Measurements from ENCODE around the gene FLT1.

Gene FLT1

DNA sequence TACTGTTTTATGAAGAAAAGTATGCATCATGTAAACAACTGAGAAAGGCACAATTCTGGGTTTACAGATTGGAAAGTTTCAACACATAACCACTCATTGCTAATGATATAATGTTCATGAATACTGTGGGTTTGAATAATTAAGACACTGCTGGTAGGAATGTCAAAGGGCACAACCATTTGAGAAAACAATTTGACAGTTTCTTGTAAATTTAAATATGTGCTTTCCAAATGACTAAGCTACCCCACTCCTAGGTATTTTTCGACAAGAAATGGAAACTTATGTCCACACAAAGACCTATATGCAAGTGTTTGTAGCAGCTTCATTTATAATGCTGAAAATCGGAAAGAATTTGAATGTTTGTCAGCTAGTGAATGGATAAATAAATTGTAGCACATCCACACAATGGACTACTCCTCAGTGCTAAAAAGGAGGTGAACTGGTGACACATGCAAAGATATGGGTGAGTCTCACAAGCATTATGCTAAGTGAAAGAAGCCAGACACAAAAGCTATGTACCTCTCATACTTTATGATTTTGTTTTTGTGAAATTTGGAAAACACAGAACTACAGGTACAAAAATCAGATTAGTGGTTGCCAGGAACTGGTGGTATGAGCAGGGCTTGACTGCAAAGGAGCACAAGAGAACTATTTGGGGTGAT is 44.8 kb upstream of the FLT1 start:
- TF ChIP-seq, protein P1, sequence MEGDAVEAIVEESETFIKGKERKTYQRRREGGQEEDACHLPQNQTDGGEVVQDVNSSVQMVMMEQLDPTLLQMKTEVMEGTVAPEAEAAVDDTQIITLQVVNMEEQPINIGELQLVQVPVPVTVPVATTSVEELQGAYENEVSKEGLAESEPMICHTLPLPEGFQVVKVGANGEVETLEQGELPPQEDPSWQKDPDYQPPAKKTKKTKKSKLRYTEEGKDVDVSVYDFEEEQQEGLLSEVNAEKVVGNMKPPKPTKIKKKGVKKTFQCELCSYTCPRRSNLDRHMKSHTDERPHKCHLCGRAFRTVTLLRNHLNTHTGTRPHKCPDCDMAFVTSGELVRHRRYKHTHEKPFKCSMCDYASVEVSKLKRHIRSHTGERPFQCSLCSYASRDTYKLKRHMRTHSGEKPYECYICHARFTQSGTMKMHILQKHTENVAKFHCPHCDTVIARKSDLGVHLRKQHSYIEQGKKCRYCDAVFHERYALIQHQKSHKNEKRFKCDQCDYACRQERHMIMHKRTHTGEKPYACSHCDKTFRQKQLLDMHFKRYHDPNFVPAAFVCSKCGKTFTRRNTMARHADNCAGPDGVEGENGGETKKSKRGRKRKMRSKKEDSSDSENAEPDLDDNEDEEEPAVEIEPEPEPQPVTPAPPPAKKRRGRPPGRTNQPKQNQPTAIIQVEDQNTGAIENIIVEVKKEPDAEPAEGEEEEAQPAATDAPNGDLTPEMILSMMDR (IDR thresholded peaks at IDR 0.05; ENCODE audit: low read depth, low read length), result no peak
- H3K4me3 ChIP-seq (replicated peaks in 1 of 2; ENCODE audit: low read depth in 2 of 2, low read length in 2 of 2), result no peak overlapping the region
- no peak for DNase-seq (ENCODE audit: low read depth in 2 of 2)

DNA sequence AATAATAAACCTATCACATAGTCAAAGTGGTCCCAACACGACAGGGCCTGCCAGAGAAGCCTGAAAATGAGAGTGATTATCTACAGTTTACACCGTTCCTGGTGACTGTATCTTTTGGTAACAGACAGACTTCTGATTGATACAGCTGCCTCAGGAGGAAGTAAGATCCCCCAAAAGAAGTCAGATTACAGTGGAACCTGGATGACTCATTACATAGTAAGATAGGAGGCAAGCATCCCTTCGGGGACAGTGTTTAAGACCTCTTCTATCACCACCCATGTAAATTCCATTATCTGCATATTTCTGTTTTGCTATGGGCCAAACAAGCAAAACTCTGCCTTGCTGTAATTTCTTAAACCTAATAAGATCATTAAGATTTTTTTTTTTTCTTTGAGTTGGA is 44.0 kb upstream of the FLT1 start:
- TF ChIP-seq, protein P1 (IDR thresholded peaks at IDR 0.05; ENCODE audit: low read depth, low read length), result no peak
- DNase-seq (ENCODE audit: low read depth in 2 of 2), result no peak
- H3K4me3 ChIP-seq (replicated peaks in 1 of 2; ENCODE audit: low read depth in 2 of 2, low read length in 2 of 2), result no peak overlapping the region

DNA sequence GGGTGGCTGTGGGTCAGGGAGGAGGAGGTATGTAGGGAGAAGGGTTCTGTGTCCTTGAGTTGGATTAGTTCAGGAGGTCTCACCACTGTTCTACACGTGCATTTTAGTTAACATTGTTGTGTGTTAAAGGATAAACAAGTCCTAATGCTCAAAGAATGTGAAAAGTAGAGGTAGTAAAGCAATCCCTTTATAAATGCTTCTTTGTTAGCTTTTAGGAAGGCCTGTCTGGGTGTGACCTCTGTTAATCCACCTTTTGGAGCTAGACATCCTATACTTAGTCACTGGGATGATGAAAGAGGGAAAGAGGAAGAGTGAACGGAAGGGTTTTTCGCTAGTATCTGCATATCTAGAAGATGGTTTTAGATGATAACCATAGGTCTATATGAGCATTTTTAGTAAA is 42.2 kb upstream of the FLT1 start:
- TF ChIP-seq, protein P1 (IDR thresholded peaks at IDR 0.05; ENCODE audit: low read depth, low read length), result no peak
- H3K4me3 ChIP-seq (replicated peaks in 1 of 2; ENCODE audit: low read depth in 2 of 2, low read length in 2 of 2), result no peak overlapping the region
- DNase-seq (ENCODE audit: low read depth in 2 of 2), result no peak

DNA sequence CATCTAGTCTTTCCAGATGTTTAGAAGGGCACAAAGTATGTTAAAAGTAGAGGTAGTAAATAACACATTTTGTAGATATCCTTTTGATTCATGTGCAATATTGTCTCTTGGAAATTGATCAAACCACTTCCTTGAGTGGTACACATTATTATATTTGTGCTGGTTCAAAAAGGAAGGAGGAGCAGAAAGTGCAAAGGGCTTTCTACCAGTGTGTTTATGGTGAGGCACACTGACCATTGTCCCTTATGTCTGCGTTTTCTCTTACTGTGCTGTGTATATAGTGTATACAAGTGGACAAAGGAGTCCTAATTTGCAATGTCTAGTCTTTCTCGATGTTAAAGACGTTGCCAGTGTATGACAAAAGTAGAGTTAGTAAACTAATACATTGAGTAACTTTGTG is 41.4 kb upstream of the FLT1 start:
- TF ChIP-seq, protein P1 (IDR thresholded peaks at IDR 0.05; ENCODE audit: low read depth, low read length), result no peak
- DNase-seq (ENCODE audit: low read depth in 2 of 2), result no peak

DNA sequence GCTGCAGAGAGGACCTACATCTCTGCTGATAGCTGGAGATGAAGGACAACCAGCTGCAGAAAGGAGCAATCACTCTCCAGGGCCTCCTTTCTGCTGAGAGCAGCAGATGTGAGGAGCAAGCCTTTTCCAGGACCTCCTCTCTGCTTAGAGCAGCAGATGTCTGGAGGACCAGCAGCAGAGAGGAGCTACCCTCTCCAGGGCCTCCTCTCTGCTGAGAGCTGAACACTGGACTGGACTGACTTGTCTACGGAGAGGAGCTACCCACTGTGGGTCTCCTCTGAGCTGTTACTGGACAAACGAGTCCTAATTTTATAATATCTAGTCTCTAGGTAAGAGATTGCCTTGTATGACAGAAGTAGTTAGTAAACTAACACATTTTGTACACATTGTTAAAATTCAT is 40.8 kb upstream of the FLT1 start:
- TF ChIP-seq, protein P1 (IDR thresholded peaks at IDR 0.05; ENCODE audit: low read depth, low read length), result no peak
- no peak overlapping the region for H3K4me3 ChIP-seq (replicated peaks in 1 of 2; ENCODE audit: low read depth in 2 of 2, low read length in 2 of 2)
- DNase-seq (ENCODE audit: low read depth in 2 of 2), result no peak

More for the DNA sequence above, 41.4 kb upstream of the FLT1 start:
- H3K4me3 ChIP-seq (replicated peaks in 1 of 2; ENCODE audit: low read depth in 2 of 2, low read length in 2 of 2), result no peak overlapping the region

DNA sequence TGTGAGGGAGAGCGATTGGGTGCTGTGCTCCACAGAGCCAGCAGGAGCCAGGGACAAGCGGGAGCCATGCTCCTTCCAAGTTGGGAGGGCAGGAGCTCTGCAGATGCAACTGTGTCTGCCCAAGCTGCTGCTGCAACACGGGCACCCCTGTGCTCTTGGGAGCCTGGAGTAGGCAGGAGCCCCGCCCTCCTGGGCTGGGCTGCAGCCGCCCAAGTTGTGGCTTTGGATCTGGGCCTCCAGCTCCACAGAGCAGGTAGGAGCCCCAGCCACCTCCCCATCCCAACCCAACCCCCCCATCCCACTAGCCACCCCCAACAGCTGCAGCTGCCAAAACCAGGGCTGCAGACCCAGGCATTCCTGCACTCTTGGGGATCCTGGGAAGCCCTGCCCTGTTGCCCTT is 39.9 kb upstream of the FLT1 start:
- no peak for DNase-seq (ENCODE audit: low read depth in 2 of 2)
- TF ChIP-seq, protein P1 (IDR thresholded peaks at IDR 0.05; ENCODE audit: low read depth, low read length), result no peak
- no peak overlapping the region for H3K4me3 ChIP-seq (replicated peaks in 1 of 2; ENCODE audit: low read depth in 2 of 2, low read length in 2 of 2)

DNA sequence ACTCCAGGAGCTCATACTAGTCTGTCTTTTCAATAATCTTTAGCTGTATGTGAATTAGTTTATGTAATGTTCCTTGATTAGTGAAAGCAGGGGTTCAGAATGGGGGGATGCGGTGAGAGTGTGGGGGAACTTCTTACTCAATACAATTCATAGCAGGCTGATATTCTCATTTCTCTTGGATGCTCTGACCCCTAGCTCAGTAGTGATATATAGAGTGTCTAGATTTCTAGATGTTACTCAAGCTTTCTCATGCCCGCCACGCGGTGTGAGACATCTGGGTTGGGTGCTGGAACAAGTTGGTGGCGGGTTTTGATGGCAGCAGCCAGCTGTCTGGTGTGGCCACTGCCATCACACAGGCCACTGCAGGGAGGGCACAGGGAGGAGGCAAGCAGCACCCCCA is 39.3 kb upstream of the FLT1 start:
- TF ChIP-seq, protein P1 (IDR thresholded peaks at IDR 0.05; ENCODE audit: low read depth, low read length), result no peak
- DNase-seq (ENCODE audit: low read depth in 2 of 2), result no peak
- H3K4me3 ChIP-seq (replicated peaks in 1 of 2; ENCODE audit: low read depth in 2 of 2, low read length in 2 of 2), result no peak overlapping the region

Measured in cardiac fibroblast (primary cell).